ENCODE data around the gene FLT1.

FLT1 gene

DNA sequence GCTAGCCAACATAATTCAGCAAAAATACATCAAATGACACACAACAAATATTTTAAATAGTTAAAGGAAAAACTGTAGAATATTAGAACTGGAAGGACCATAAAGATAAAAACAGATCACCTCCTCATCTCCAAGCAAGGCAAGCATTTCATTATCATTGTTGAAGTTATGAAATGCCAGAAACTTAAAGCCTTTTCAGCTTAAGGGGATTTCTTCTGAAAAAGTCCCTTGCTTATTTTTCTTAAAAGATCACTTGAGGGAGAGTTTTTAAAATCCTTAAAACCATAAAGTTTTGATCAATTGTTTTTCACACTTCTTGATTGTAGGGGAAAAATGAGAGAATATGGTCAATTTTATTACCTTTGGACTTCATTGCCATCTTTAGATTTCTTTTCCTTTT lies 37.4 kb downstream of the FLT1 start:
- no peak for DNase-seq

DNA sequence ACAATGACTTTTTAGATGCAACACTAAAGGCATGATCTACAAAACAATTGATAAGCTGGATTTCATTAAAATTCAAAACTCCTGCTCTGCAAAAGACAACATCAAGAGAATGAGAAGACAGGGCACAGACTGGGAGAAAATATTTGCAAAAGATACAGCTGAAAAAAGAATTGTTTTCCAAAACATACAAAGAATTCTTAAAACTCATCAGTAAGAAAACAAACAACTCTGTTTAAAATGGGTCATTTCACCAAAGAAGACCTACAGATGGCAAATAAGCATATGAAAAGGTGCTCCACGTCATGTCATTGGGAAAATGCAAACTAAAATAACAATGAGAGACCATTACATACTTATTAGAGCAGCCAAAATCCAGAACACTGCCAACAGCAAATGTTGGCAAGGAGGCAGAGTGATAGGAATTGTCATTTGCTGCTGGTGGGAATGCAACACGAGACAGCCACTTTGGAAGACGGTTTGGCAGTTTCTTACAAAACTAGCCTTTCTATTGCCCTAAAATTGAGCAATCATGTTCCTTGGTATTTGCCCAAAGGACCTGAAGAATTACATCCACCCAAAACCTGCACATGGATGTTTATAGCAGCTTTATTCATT lies 39.2 kb downstream of the FLT1 start:
- DNase-seq = no peak

DNA sequence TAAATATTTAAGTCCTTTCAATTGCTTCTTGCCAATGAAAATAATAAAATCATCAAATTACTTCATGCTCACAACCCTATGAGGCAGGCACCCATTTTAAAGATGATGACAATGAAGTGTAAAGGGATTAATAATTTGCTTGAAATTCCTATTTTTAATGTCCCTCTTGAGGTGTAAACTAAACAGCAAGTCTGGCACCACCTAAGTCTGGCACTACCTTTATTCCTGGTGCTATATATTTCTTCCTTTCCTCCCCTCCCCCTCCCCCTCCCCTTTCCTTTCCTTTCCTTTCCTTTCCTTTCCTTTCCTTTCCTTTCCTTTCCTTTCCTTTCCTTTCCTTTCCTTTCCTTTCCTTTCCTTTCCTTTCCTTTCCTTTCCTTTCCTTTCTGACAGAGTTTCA lies 42.2 kb downstream of the FLT1 start:
- DNase-seq = no peak

DNA sequence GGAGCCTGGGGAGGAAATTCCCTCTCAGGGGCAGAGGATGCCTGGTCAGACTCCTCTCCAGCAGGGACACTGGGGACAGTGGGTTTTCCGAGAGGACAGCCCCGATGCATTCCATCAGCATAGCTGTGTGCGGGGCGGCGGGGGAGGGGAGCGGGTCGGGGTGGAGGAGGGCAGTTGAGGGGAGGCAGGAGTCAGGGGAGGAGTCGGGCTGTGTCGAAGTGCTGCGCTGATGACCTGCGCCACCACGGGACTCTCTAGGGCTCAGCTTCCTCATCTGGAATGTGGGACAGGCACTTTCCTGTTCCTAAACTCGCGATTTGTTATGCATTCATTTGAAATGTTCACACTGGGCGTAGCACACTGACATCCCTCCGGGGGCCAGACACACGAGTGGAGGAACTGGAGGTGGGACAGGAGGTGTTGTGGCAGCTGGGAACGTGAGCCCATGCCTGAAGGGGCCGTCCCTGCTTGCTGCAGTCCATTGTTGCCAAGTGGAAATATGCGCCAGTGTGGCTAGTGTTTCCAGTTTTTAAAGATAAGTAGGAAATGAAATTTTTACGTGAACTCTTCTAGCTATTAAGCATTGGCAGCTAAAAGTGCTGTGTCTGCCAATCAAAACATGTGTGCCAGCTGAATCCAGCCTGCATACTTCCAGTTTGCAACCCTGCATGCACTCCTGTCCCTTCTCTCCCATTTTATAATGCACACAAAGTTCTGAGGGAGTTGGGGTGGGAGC lies 43.3 kb downstream of the FLT1 start:
- DNase-seq = no peak

DNA sequence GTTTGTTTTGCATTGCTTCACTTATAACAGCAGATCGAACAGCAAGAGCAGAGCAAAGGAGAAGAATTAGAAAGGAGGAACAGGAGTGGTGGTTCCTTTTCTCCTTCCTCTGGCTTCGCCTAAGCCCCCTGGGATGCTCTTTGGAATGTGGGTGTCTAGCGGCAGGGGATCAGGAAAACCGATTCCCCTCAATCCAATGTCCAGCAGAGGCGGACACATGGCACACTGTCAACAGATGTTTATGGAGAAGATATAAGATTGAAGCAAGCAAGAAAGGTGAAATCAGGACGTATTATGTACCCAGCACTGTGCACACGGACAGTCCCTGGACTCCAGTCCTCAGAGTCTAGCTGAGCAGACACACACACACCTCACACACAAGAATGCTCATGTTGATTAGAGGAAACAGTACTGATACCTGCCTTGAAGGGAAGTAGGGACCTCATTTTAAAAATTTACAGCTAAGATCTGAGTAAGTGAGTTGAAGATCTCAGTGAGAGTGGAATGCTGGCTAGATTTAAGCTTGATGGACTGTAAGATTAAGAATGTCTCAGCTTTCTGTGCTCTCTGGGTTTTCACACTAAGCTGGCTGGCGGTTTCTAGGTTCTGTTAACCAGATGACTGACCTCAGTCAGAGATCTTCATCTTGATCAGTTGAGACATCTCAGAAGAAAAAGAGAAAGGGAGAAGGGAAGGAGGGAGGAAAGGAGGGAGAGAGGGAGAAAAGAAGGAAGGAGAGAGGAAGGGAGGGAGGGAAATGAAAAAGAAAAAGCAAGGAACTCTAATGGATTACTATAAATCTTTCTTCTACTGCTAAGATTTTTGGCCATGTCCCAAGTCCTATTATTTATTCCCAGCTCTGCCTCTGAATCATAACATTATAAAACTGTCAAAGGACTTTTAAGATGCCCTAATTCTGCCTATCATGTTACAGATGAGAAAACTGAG lies 44.8 kb downstream of the FLT1 start:
- DNase-seq = no peak

DNA sequence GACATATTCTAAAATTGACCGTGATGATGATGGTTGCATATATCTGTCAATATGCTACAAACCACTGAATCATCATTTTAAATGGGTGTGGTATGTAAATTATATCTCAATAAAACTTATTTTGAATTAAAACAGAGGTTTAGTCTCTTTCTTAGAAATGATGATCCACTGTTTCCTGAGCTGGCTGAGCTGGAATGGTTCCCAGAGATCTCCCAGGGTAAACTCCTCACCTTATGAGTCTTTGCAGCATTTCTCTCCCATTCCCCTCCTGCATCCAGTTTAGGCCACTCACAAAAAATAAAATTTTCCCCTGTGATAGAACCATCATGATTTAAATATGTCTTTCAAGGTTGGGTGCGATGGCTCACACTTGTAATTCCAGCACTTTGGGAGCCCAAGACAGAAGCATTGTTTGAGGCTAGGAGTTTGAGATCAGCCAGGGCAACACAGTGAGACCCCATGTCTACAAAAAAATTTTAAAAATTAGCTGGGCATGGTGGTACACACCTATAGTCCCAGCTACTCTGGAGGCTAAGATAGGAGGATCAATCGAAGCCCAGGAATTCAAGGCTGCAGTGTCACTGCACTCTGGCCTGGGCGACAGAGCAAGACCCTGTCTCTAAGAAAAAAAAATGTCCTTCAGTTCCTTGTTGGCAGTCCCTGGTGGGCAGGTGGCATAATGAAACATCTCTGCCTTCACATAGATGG lies 46.1 kb downstream of the FLT1 start:
- DNase-seq = no peak

DNA sequence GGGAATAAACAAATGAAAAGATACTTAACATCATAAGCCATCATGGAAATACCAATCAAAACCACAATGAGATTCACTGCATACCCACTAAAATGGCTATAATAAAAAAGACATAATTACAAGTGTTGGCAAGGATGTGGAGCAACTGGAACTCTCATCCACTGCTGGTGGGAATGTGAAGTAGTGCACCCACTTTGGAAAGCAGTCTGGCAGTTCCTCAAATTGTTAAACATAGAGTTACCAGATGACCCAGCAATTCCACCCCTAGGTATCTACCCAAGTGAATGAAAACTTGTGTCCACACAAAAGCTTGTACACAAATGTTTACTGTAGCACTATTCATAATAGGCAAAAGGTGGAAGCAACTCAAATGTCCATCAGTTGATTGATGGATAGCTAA lies 46.9 kb downstream of the FLT1 start:
- DNase-seq = no peak

DNA sequence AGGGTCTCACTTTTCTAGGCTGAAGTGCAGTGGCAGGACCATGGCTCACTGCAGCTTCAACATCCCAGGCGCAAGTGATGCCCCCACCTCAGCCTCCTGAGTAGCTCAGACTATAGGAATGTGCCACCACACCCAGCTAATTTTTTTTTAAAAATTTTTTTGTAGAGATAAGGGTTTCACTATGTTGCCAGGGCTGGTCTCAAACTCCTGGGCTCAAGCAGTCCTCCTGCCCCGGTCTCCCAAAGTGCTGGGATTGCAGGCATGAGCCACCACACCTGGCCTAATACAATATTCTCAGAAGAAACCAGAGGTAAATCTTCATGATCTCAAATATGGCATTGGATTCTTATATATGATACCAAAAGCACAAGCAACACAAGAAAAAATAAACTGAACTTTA lies 47.7 kb downstream of the FLT1 start:
- DNase-seq = no peak

DNA sequence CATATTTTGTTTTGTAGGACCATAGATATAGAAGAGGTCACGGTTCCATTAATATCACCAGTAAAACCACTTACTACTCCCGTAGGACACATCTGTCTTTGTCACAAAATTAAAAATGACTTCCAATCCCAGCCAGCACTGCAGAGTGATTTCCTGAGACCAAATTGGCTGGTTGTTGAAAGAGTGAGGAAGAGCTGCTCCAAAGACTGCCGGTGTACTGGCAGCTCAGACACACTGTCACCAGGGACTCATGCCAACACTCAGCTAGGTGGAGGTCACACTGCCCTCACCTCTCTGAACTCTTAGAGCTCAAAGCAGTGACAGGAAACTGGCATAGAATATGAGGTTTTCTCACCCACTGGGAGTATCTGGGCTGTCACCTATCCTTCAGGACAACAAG lies 52.1 kb downstream of the FLT1 start:
- no peak for DNase-seq

DNA sequence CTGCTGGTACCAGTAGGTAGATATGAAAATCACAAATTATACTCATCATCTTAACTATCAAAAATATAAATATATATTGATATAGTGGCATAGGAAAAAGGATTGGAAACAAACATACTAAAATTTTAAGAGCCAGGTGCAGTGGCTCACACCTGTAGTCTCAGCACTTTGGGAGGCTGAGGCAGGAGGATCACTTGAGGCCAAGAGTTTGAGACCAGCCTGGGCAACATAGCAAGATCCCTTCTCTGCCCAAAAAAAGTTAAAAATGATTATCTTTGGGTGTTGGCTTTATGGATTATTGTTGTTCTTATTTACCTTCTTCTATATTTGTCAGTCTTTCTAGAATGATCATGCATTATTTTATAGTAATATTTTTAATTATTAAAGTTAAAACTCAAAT lies 53.4 kb downstream of the FLT1 start:
- DNase-seq = no peak

DNA sequence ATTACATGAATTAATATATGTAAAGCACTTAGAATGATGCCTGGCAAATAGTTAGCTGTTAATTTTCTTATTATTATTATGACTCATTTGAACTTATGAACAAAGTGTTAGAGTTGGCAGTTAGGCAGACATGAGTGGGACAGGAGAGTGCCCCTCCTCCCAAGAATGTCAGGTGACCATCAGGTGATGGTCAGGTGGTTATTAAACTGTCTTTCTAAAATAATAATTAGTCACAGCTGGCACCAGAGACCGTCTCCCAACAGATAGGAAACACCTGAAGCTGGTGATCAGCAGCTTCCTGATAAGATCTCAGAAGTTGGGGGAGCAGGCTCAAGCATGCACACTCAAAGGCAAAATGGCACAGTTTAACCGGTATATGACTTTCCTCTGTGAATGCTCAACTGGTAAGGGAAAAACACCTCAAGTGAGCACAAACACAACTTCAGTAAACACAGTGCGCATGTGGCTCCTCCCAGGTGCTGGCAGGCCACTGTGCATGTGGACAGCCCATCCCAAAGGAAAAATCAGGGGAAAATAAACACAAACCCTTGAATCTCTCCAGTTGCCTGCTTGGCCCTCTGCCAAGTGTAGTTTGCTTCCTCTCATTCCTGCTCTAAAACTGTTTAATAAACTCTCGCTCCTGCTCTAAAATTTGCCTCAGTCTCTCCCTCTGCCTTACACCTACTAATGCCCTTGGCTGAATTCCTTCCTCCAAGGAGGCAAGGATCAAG lies 54.0 kb downstream of the FLT1 start:
- DNase-seq = no peak

DNA sequence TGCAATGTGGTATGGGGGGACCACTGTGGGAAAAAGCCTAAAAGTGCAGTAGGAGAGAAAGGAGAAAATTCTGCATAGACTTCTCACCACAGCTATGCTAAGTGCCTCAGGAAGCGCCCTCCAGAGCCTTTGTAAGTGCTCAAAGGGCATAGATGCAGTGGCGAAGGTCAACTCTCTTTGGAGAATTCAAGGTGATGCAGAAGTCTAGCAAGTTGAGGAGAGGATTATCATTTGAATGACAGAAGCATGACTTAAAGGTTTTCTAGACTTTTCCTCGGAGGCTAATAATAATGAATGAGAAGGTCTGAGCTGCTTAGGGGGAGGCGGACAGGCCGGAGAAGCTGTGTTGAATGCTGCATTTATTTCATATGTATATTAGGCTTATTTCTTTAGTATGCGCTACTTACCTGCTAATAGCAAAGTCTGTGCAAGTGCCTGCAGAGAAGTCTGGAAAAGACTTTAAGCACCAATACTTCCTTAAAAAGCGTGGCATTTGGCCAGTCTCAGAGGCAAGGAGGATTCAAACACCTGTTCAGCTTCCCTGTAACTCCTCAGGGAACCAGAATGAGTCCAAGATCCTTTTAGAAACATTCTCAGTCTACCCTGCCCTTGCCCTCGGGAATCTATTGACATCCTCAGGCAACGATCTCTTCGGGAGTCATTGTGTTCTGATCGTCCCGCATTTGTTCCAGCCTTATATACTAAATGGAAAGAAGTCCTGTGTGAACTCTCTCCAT lies 56.2 kb downstream of the FLT1 start:
- DNase-seq = no peak

DNA sequence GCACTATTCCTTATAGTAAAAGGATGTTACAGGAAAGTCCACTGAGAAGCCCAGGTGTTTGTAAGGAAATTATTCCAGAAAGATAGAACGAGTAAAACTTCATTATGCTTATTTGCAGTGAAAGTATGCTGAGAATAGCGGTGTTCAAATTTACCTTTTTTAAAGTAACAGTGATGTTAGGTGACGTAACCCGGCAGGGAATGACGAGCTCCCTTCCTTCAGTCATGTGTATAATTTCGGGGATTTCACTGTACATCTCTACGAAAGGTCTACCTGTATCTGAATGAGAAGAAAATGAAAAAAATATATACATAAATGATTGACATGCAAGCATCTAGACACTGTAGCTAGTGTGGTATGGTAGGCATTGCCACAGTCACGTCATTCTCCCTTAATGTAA lies 56.9 kb downstream of the FLT1 start:
- DNase-seq = no peak

DNA sequence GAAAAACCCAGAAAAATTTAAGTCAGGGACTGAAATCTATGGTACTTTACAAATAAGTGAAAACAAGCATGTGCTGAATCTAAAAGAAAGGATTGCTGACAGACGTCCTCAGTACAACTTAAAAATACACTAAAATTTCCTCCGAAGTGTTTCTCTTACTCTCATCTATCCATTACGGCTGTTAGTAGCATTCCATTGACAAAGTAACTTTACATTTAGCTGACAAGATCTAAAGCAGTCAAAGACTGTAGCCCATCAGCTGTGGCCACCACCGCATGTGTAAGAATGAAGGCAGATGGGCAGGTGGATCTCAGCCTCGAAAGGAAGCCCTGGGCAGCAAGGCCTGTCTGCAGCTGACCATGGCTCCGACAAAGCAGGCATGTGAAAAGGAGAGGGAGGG lies 59.0 kb downstream of the FLT1 start:
- no peak for DNase-seq

DNA sequence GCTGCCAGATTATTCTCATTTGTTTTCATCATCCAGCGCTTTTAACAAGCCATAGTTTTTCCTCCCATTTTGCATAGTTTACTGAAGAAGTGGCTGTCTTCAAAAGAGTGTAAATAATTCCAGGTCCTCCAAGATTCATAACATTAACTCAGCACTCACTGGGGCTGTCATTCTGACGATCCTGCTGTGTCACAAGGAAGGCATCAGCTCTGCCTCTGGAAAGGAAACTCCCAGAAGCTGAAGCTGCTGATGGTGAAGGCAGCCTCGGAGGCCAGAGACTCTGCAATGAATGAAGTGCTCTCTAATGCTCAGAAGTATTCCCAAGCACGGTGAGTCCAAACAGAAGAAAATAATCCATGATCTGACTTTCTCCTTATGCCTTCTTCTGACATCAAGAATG lies 60.0 kb downstream of the FLT1 start:
- no peak for DNase-seq

DNA sequence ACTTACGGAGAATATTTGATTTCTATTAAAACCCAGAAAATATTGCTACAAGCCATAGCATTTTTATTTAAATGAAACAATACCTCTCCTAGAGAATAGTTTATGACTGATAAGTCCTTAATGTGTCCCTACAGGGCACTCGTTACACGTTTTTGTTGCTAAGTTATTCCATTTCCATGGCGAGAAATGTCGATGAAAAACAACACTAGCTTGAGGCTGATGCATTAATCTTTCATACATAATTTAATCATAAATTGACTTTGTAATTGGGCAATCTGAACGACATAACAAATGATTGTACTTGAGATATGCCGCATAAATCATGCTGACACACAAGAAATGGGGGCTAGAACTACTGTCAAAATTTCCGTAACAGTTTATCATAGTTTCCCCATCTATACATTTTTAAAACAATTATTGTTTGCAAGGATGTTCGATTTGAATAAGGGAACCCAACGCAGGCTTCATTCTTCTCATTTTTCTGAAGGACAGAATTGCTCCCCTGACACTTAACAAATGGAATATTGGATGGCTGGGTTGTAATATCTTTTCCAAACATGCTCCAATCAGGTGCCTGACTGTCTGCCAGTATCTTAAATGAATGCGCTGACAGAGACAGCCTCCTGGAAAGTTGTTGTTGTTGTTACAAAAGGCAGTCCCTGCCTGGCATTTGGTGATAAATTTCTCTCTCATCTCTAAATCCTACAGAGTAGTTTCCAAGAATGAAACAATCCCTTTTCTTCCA lies 61.9 kb downstream of the FLT1 start:
- DNase-seq = no peak

DNA sequence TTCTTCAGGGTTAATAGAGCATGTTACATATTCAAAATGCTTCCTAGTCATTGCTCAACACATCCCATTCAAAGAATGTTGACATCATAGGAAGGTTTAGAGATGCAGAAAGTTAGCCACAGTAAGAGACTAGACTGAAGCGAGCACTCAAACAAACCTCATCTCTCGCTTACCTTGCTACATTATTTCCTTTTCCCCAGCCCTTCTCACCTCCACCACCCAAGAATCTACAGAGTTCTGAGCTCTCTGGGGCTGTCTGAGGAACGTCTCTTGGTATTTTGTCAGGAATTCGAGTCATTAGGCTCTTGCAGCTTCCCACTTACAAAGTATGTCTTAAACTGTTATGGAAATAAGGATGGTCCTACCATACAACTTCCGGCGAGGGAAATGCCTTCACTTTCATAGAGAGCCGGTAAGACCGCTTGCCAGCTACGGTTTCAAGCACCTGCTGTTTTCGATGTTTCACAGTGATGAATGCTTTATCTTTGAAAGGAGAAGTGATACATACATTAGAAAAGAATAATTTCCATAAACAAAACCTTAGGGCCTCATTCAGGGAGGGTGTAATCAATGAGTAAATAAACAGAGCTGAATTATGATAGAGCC lies 65.1 kb downstream of the FLT1 start:
- DNase-seq = no peak

DNA sequence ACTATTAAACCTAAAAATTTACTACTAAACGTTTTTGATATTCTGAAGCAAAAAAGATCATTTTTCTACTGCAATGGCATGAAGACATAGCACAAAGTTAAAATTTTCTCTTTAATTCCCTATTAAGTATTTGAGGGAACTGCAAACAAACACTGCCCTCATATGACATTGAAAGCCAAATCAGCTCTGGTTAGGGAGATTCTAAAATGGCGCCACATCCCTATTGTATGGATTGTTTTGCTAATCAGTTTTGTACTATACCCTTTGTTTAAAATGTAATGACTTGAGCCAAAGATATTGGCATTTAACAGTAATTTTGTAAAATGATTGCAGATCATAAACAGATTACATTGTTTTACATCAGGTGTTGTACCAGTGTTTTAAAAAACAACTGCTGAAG lies 65.8 kb downstream of the FLT1 start:
- no peak for DNase-seq

DNA sequence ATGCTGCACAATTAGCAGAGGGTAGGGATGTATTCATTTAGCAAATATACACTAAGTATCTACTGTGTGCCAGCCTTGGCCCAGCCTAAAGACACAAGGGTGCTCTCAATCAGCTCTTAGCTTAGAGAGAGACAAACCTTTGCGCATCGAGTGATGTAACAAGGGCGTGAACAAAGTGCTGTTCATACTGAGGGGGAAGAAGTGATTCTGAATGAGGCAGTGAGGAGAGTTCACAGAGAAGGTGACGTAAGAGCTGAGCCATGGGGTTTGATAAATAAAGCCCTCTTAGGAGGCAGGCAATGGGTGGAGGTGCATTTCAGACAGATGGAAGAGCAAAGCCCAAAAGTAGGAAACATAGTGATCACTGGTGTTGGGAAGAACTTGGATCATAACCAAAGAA lies 68.5 kb downstream of the FLT1 start:
- DNase-seq = no peak

DNA sequence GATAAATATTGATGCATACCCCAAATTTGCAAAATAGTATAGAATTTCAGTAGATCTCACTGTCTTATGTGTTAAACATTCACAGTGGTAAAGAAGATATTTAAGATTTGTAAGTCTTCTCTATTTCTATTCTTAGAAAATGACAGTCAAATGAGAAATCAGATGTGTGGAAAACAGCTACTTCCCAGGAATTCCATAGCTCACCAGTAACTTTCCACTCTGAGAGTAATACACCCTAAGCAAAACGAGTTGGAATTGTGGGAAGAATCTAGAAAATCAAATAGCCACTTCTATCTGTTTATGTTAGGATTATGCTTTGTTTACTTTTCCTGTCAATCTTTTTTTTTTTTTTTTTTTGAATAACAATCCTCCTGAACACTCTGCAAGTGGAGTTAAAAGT lies 69.1 kb downstream of the FLT1 start:
- no peak for DNase-seq

DNA sequence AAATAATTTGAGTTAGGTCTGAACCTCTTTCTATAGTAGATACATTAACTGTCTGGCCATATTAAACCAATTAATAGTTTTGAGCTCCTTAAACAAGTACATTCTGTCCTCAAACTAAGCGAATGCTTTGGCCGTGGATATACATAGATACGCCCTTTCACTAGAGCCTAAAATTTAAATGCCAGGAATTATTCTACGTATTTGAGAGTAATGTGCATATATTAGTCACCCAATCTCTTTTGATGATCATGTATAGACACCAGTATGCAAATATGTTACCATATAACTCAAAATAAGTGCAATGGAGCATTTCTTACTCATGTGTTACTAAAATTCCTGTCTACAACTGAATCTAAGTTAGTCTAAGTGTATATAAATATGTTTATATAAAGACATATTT lies 70.4 kb downstream of the FLT1 start:
- DNase-seq = no peak
